ENCODE measurements around the gene TDRKH.

TDRKH gene

DNA sequence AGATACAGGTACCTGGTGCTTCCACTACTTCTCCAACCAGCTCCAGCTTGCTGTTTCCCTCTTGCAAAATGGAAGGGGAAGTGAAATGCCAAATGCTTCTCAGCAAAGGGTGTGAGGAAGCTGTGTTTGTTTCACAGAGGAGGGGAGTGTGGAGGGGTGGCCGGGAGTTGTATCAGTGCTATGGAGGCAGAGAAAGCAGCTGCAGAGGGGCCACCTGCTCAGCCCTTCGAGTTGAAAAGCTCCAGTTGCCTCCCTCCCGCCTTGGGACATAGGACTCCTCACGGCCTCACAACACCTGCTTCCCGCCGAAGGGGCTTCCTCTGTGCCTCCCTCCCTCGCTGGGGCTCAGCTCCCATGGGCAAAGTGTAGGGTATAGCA is 27.0 kb upstream of the TDRKH start:
- Histone ChIP-seq H3K79me1 (ENCODE audit: low read depth, low read length) (no peaks in the 10 kb centered on the region), H4K91ac (ENCODE audit: low read depth, low read length, poor library complexity) (no peak overlapping the region), H3K4ac (ENCODE audit: low read length) (no peak overlapping the region), H2BK120ac (ENCODE audit: low read depth, low read length) (no peak overlapping the region), H3K9ac (ENCODE audit: low read depth, low read length, poor library complexity) (no peak overlapping the region), H3K27me3 (ENCODE audit: control insufficient read depth in 3 of 3, insufficient read depth in 3 of 3, low read depth in 1 of 3, low read length in 3 of 3) (peaks cover 0 to 94% (median 0%) of the 10 kb centered on the region in 3 experiments), H3K27ac (replicated peaks; ENCODE audit: low read length) (no peak overlapping the region), H3K18ac (ENCODE audit: low read length) (peak overlapping the region; percentile 42), H2BK12ac (ENCODE audit: low read length) (no peak overlapping the region), H3K9me3 (replicated peaks in 1 of 2; ENCODE audit: control insufficient read depth in 2 of 2, insufficient read depth in 1 of 2, low read depth in 1 of 2, low read length in 2 of 2) (no peaks in the 10 kb centered on the region), H2BK5ac (ENCODE audit: low read length) (no peak overlapping the region), H3K23ac (ENCODE audit: low read depth, low read length, poor library complexity) (no peak overlapping the region), H3K4me2 (ENCODE audit: insufficient read depth, low read length, poor library complexity, severe bottlenecking) (no peak overlapping the region), H3K14ac (ENCODE audit: low read length) (no peak overlapping the region), H4K8ac (ENCODE audit: low read depth, low read length) (no peak overlapping the region), H3K36me3 (replicated peaks in 1 of 2; ENCODE audit: control insufficient read depth in 2 of 2, insufficient read depth in 2 of 2, low read length in 2 of 2) (no peaks in the 10 kb centered on the region), H2BK15ac (ENCODE audit: low read length) (no peak overlapping the region), H3K4me3 (ENCODE audit: low read length in 2 of 2) (no peak overlapping the region), H3K4me1 (ENCODE audit: control insufficient read depth in 2 of 2, insufficient read depth in 1 of 2, low read depth in 1 of 2, low read length in 2 of 2) (peaks cover 0 to 1% of the 10 kb centered on the region in 2 donors), H2AK5ac (ENCODE audit: low read depth, low read length) (no peak overlapping the region), H2AFZ (ENCODE audit: low read length) (no peak overlapping the region)
- no CpG with 5 or more reads among the region's 7 CpGs for WGBS, 2 donors (ENCODE audit: extremely low coverage in 2 of 2, insufficient read length in 2 of 2, insufficient replicate concordance in 1 of 2)
- no peak for DNase-seq (ENCODE audit: low spot score)

DNA sequence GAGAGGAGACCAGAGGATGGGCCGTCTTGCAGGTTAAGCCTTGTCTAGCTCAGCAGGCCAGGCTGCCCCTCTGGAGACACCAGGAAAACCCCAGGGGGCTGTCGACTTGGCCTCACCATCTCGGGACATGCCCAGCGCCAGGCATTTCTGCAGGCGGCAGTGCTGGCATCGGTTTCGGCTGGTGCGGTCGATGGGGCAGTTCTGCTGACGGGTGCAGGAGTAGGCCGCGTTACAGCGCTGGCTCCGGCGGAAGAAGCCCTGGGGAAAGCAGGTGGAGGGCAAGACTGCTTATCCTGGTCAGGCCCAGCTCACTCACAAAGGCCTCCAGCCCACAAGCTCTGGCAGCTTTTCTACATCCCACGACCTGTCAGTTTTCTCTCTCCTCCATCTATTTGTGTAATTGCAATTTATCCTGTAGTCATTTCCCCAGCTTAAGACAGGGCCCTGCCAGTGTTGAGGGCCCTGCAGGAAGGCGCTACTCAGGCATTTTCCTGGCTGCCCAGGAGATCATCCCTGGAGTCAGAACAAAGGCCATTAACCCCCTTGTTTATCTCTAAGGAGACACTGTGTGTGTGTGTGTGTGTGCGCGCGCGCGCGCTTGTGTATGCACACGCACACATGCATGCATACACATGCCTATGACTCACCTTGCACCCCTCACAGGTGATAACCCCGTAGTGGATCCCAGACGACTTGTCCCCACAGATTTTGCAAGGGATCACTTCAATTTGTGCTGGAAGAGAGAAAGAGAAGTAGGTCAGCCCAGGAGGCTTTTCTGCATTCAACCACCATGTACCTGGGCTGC is 26.4 kb upstream of the TDRKH start:
- no CpG with 5 or more reads among the region's 26 CpGs for WGBS, 2 donors (ENCODE audit: extremely low coverage in 2 of 2, insufficient read length in 2 of 2, insufficient replicate concordance in 1 of 2)
- H3K4ac ChIP-seq (ENCODE audit: low read length): no peak overlapping the region
- H3K9ac ChIP-seq (ENCODE audit: low read depth, low read length, poor library complexity): no peak overlapping the region
- no peaks in the 10 kb centered on the region for H3K36me3 ChIP-seq (replicated peaks in 1 of 2; ENCODE audit: control insufficient read depth in 2 of 2, insufficient read depth in 2 of 2, low read length in 2 of 2)
- no peaks in the 10 kb centered on the region for H3K4me1 ChIP-seq (ENCODE audit: control insufficient read depth in 2 of 2, insufficient read depth in 1 of 2, low read depth in 1 of 2, low read length in 2 of 2)
- H2AK5ac ChIP-seq (ENCODE audit: low read depth, low read length): no peak overlapping the region
- H3K27ac ChIP-seq (replicated peaks; ENCODE audit: low read length): no peak overlapping the region
- H2BK5ac ChIP-seq (ENCODE audit: low read length): no peak overlapping the region
- no peak overlapping the region for H3K4me2 ChIP-seq (ENCODE audit: insufficient read depth, low read length, poor library complexity, severe bottlenecking)
- H2BK120ac ChIP-seq (ENCODE audit: low read depth, low read length): peak overlapping the region; percentile 12
- H4K91ac ChIP-seq (ENCODE audit: low read depth, low read length, poor library complexity): no peak overlapping the region
- DNase-seq (ENCODE audit: low spot score): no peak
- no peak overlapping the region for H2AFZ ChIP-seq (ENCODE audit: low read length)
- no peak overlapping the region for H2BK15ac ChIP-seq (ENCODE audit: low read length)
- H3K23ac ChIP-seq (ENCODE audit: low read depth, low read length, poor library complexity): peak overlapping the region; percentile 32
- H3K27me3 ChIP-seq (ENCODE audit: control insufficient read depth in 3 of 3, insufficient read depth in 3 of 3, low read depth in 1 of 3, low read length in 3 of 3): peaks cover 0 to 95% (median 0%) of the 10 kb centered on the region in 3 experiments
- no peak overlapping the region for H4K8ac ChIP-seq (ENCODE audit: low read depth, low read length)
- no peak overlapping the region for H3K14ac ChIP-seq (ENCODE audit: low read length)
- H3K79me1 ChIP-seq (ENCODE audit: low read depth, low read length): no peaks in the 10 kb centered on the region
- no peak overlapping the region for H2BK12ac ChIP-seq (ENCODE audit: low read length)
- H3K18ac ChIP-seq (ENCODE audit: low read length): no peak overlapping the region
- H3K9me3 ChIP-seq (replicated peaks in 1 of 2; ENCODE audit: control insufficient read depth in 2 of 2, insufficient read depth in 1 of 2, low read depth in 1 of 2, low read length in 2 of 2): no peaks in the 10 kb centered on the region
- no peak overlapping the region for H3K4me3 ChIP-seq (ENCODE audit: low read length in 2 of 2)

DNA sequence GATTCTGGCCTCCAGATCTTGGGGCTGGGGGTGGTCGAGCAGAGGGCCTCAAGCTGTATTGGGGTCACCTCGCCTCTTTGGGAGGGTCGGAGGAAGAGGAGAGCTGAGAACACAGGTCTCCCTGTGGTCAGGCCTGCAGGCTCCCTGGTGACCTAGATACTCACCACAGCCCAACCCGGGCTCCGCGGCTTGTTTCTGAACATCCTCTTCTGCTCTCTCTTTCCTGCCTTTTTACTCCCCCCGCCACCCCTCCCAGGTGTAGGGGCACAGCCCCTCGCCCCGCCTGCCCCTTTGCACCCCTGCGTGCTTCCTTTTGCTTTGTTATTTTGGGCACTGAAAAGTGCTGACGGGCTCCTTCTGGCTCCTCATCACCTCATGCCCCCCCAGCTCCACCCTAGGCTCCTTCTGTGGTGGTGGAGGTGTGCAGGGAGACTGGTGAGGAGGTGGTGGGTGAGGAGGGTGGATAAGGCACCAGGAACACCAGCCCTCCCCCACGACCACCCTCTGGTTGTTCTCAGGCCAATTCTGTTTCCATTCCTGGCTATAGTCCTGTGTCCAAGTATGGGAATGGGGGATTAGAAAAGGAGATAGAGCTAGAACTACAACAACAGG is 25.5 kb upstream of the TDRKH start:
- H2BK12ac ChIP-seq (ENCODE audit: low read length): no peak overlapping the region
- no peak overlapping the region for H3K23ac ChIP-seq (ENCODE audit: low read depth, low read length, poor library complexity)
- no peak overlapping the region for H3K4me3 ChIP-seq (ENCODE audit: low read length in 2 of 2)

DNA sequence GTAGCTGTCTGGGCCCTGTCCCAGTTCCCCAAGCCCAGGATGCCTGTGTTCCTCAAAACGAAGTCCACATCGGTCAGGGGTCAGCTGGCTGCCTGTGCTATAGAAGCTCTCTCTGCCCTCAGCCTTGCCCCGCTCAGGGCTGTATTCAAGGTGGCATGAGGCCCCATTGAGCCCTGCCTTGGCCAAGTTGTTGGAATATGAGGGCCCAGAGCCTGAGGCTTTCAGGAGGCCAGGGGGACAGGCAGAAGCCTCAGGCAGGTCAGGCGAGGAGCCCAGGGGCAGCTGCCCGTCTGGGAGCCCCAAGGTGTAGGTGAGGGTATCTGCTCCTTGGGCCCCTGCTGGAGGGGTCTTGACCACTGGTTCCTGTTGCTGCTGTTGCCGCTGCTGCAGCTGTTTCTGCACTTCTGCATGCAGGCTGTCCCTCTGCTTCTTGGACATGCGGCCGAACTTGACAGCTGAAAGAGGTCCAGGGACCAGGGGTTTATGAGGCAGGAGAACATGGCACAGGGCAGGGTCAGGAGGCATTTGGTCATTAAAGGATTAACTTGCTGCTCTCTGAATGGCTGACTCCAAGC is 24.8 kb upstream of the TDRKH start:
- Histone ChIP-seq H2AK5ac (ENCODE audit: low read depth, low read length) (no peak overlapping the region), H4K91ac (ENCODE audit: low read depth, low read length, poor library complexity) (no peak overlapping the region), H3K14ac (ENCODE audit: low read length) (no peak overlapping the region), H3K27me3 (ENCODE audit: control insufficient read depth in 3 of 3, insufficient read depth in 3 of 3, low read depth in 1 of 3, low read length in 3 of 3) (peaks cover 0 to 90% (median 0%) of the 10 kb centered on the region in 3 experiments), H3K4me1 (ENCODE audit: control insufficient read depth in 2 of 2, insufficient read depth in 1 of 2, low read depth in 1 of 2, low read length in 2 of 2) (peaks cover 0 to 2% of the 10 kb centered on the region in 2 donors), H2AFZ (ENCODE audit: low read length) (no peak overlapping the region), H2BK5ac (ENCODE audit: low read length) (no peak overlapping the region), H3K4me2 (ENCODE audit: insufficient read depth, low read length, poor library complexity, severe bottlenecking) (no peak overlapping the region), H3K23ac (ENCODE audit: low read depth, low read length, poor library complexity) (peak overlapping the region; percentile 26), H3K9ac (ENCODE audit: low read depth, low read length, poor library complexity) (peak overlapping the region; percentile 9), H3K4me3 (ENCODE audit: low read length in 2 of 2) (peak overlapping the region in 1 of 2 donors; percentile 38), H3K27ac (replicated peaks; ENCODE audit: low read length) (no peak overlapping the region), H3K9me3 (replicated peaks in 1 of 2; ENCODE audit: control insufficient read depth in 2 of 2, insufficient read depth in 1 of 2, low read depth in 1 of 2, low read length in 2 of 2) (no peaks in the 10 kb centered on the region), H3K79me1 (ENCODE audit: low read depth, low read length) (no peaks in the 10 kb centered on the region), H3K18ac (ENCODE audit: low read length) (peak overlapping the region; percentile 32), H3K4ac (ENCODE audit: low read length) (no peak overlapping the region), H4K8ac (ENCODE audit: low read depth, low read length) (no peak overlapping the region), H2BK120ac (ENCODE audit: low read depth, low read length) (no peak overlapping the region), H2BK12ac (ENCODE audit: low read length) (no peak overlapping the region), H3K36me3 (replicated peaks in 1 of 2; ENCODE audit: control insufficient read depth in 2 of 2, insufficient read depth in 2 of 2, low read length in 2 of 2) (no peaks in the 10 kb centered on the region), H2BK15ac (ENCODE audit: low read length) (peak overlapping the region; percentile 14)
- no peak for DNase-seq (ENCODE audit: low spot score)
- no CpG with 5 or more reads among the region's 8 CpGs for WGBS, 2 donors (ENCODE audit: extremely low coverage in 2 of 2, insufficient read length in 2 of 2, insufficient replicate concordance in 1 of 2)

More for the DNA sequence above, 25.5 kb upstream of the TDRKH start:
- Histone ChIP-seq H3K9me3 (replicated peaks in 1 of 2; ENCODE audit: control insufficient read depth in 2 of 2, insufficient read depth in 1 of 2, low read depth in 1 of 2, low read length in 2 of 2) (no peaks in the 10 kb centered on the region), H3K4ac (ENCODE audit: low read length) (no peak overlapping the region), H3K14ac (ENCODE audit: low read length) (no peak overlapping the region), H4K91ac (ENCODE audit: low read depth, low read length, poor library complexity) (no peak overlapping the region), H3K4me1 (ENCODE audit: control insufficient read depth in 2 of 2, insufficient read depth in 1 of 2, low read depth in 1 of 2, low read length in 2 of 2) (peaks cover 0 to 2% of the 10 kb centered on the region in 2 donors), H2BK120ac (ENCODE audit: low read depth, low read length) (peak overlapping the region; percentile 12), H3K9ac (ENCODE audit: low read depth, low read length, poor library complexity) (no peak overlapping the region), H3K18ac (ENCODE audit: low read length) (no peak overlapping the region), H3K27ac (replicated peaks; ENCODE audit: low read length) (no peak overlapping the region), H2AFZ (ENCODE audit: low read length) (no peak overlapping the region), H2BK5ac (ENCODE audit: low read length) (no peak overlapping the region), H3K36me3 (replicated peaks in 1 of 2; ENCODE audit: control insufficient read depth in 2 of 2, insufficient read depth in 2 of 2, low read length in 2 of 2) (no peaks in the 10 kb centered on the region), H3K27me3 (ENCODE audit: control insufficient read depth in 3 of 3, insufficient read depth in 3 of 3, low read depth in 1 of 3, low read length in 3 of 3) (peaks cover 0 to 95% (median 0%) of the 10 kb centered on the region in 3 experiments), H3K79me1 (ENCODE audit: low read depth, low read length) (no peaks in the 10 kb centered on the region), H3K4me2 (ENCODE audit: insufficient read depth, low read length, poor library complexity, severe bottlenecking) (no peak overlapping the region), H4K8ac (ENCODE audit: low read depth, low read length) (no peak overlapping the region), H2BK15ac (ENCODE audit: low read length) (no peak overlapping the region), H2AK5ac (ENCODE audit: low read depth, low read length) (no peak overlapping the region)
- DNase-seq (ENCODE audit: low spot score): no peak
- WGBS, 2 donors (ENCODE audit: extremely low coverage in 2 of 2, insufficient read length in 2 of 2, insufficient replicate concordance in 1 of 2): no CpG with 5 or more reads among the region's 12 CpGs
